OCI-LY7 (cell line): ENCODE data around the gene GRIK2.

Experiments used
- CTCF ChIP-seq: fragments of 200-600 bp; sonication (generic); conservative IDR thresholded peaks from 2 replicates; pipeline ENCODE4 v1.5.1; 2014; ENCODE audit warnings: mild to moderate bottlenecking, antibody characterized with exemption, low read length, moderate library complexity, mixed read lengths
- EZH2phosphoT487 ChIP-seq: fragments of 200-600 bp; sonication (generic); IDR thresholded peaks from 2 replicates; pipeline ENCODE4 v1.6.1; 2018; ENCODE audit warnings: low read depth, borderline replicate concordance, mild to moderate bottlenecking, mixed run types, antibody characterized with exemption, low read length, moderate library complexity, mixed read lengths

- TF ChIP-seq CTCF (no peak), EZH2phosphoT487 (no peak)
These were observed 628.8 kb downstream of the GRIK2 start for GRCh38 chr6:102022281-102022680.
